ENCODE data around the gene MINDY1.

The MINDY1 gene

GRCh38 chr1:151036356-151036755 lies 29.7 kb upstream of the MINDY1 start, which contains the start of gene BNIPL:
TSS of gene BNIPL (plus strand) at chr1:151036586. CDS start at chr1:151036726, 140 bp downstream.
- DNase-seq (ENCODE audit: insufficient read length, low spot score) (no peak), FAIRE-seq (no peak)
- no peak for TF ChIP-seq POLR2A (IDR thresholded peaks at IDR 0.05; ENCODE audit: low read depth, low read length)

- FAIRE-seq (no peak), DNase-seq (ENCODE audit: insufficient read length, low spot score) (no peak)
- TF ChIP-seq POLR2A (IDR thresholded peaks at IDR 0.05; ENCODE audit: low read depth, low read length), result no peak
Measured at GRCh38 chr1:151035167-151035566, 28.5 kb upstream of the MINDY1 start.

- FAIRE-seq, result no peak
- no peak for DNase-seq (ENCODE audit: insufficient read length, low spot score)
- TF ChIP-seq POLR2A (IDR thresholded peaks at IDR 0.05; ENCODE audit: low read depth, low read length), result no peak
Measured at GRCh38 chr1:151032164-151032563, 25.5 kb upstream of the MINDY1 start.

GRCh38 chr1:151026460-151026859 lies 19.8 kb upstream of the MINDY1 start:
- no peak for TF ChIP-seq POLR2A (IDR thresholded peaks at IDR 0.05; ENCODE audit: low read depth, low read length)
- DNase-seq (ENCODE audit: insufficient read length, low spot score) (no peak), FAIRE-seq (no peak)

GRCh38 chr1:151024540-151025146 lies 17.9 kb upstream of the MINDY1 start:
- FAIRE-seq, result no peak
- TF ChIP-seq POLR2A (IDR thresholded peaks at IDR 0.05; ENCODE audit: low read depth, low read length), result no peak
- DNase-seq (ENCODE audit: insufficient read length, low spot score), result peak; percentile 80

- DNase-seq (ENCODE audit: insufficient read length, low spot score) (no peak), FAIRE-seq (no peak)
- no peak for TF ChIP-seq POLR2A (IDR thresholded peaks at IDR 0.05; ENCODE audit: low read depth, low read length)
Measured at GRCh38 chr1:151013518-151013917, 6.8 kb upstream of the MINDY1 start.

GRCh38 chr1:151012684-151013471 lies 6.2 kb upstream of the MINDY1 start:
- no peak for DNase-seq (ENCODE audit: insufficient read length, low spot score)
- TF ChIP-seq POLR2A (IDR thresholded peaks at IDR 0.05; ENCODE audit: low read depth, low read length), result no peak
- FAIRE-seq, result no peak

GRCh38 chr1:151011154-151011850 lies 4.6 kb upstream of the MINDY1 start:
- TF ChIP-seq POLR2A (IDR thresholded peaks at IDR 0.05; ENCODE audit: low read depth, low read length), result no peak
- no peak for DNase-seq (ENCODE audit: insufficient read length, low spot score)

GRCh38 chr1:151010346-151010726 lies 3.6 kb upstream of the MINDY1 start:
- DNase-seq (ENCODE audit: insufficient read length, low spot score) (no peak), FAIRE-seq (no peak)
- TF ChIP-seq POLR2A (IDR thresholded peaks at IDR 0.05; ENCODE audit: low read depth, low read length), result no peak

More at GRCh38 chr1:151011154-151011850, 4.6 kb upstream of the MINDY1 start:
- FAIRE-seq, result no peak

- no peak; the same call in 1 of the 2 replicates for TF ChIP-seq POLR2A (IDR thresholded peaks at IDR 0.05; ENCODE audit: low read depth, low read length)
- FAIRE-seq (no peak), DNase-seq (ENCODE audit: insufficient read length, low spot score) (no peak)
Measured at GRCh38 chr1:151009674-151010345, 3.1 kb upstream of the MINDY1 start.

GRCh38 chr1:151009206-151009587 lies 2.5 kb upstream of the MINDY1 start:
- TF ChIP-seq POLR2A (IDR thresholded peaks at IDR 0.05; ENCODE audit: low read depth, low read length), result no peak
- DNase-seq (ENCODE audit: insufficient read length, low spot score), result no peak
- FAIRE-seq, result no peak

- no peak for FAIRE-seq
- peak; percentile 73 for TF ChIP-seq POLR2A (IDR thresholded peaks at IDR 0.05; ENCODE audit: low read depth, low read length)
Measured at GRCh38 chr1:151008244-151009205, 1.8 kb upstream of the MINDY1 start, which contains the start of gene PRUNE1. TSS of gene PRUNE1 (plus strand) at chr1:151008449. CDS start at chr1:151008633, 184 bp downstream.

GRCh38 chr1:151007853-151008243 lies 1.1 kb upstream of the MINDY1 start:
- DNase-seq (ENCODE audit: insufficient read length, low spot score) (no peak), FAIRE-seq (no peak)
- no peak for TF ChIP-seq POLR2A (IDR thresholded peaks at IDR 0.05; ENCODE audit: low read depth, low read length)

More at GRCh38 chr1:151008244-151009205, 1.8 kb upstream of the MINDY1 start, which contains the start of gene PRUNE1:
- DNase-seq (ENCODE audit: insufficient read length, low spot score), result peak; percentile 100

Measured in H54 (cell line).